GM20431 (cell line): ENCODE results near the gene UBE2E1.

Experiments
- in situ Hi-C: fragments of 300-500 bp; cut with MseI, MboI; formaldehyde crosslinking; loops from one replicate; pipeline ENCODE4 v1.15.0; 2020; ENCODE audit warnings: low sequenced_read_pairs; ENCODE audit not compliant: unreplicated experiment

UBE2E1 gene

GRCh38 chr3:23934253-23934652 lies 128.5 kb downstream of the UBE2E1 start:
- in situ Hi-C loops: no loop called here

- in situ Hi-C loops: no loop called here
These were observed 131.5 kb downstream of the UBE2E1 start for GRCh38 chr3:23937296-23937695.

GRCh38 chr3:23938688-23939087 lies 132.9 kb downstream of the UBE2E1 start:
- in situ Hi-C loops: no loop called here

- in situ Hi-C loops: no loop called here
These were observed 135.0 kb downstream of the UBE2E1 start for GRCh38 chr3:23940775-23941174.
